Osteocyte (in vitro differentiated cells): ENCODE results near the gene GCHFR. TPM values are rescaled to one million over a fixed set of nuclear protein-coding genes. Genes with fewer than 3 reads are reported as not detected.
A peak's percentile ranks its signal among the peaks of the same experiment; 100 is the strongest.

Source experiments
- DNase-seq: peaks from one replicate; pipeline ENCODE4 v3.0.0; 2021; ENCODE audit warnings: mixed read lengths; ENCODE audit not compliant: unreplicated experiment; ENCODE audit errors: extremely low spot score
- H3K27ac Mint-ChIP-seq: one replicate; pipeline ENCODE4 v1.8.0; 2021; ENCODE audit warnings: mild to moderate bottlenecking, mixed read lengths; ENCODE audit not compliant: unreplicated experiment
- H3K27me3 Mint-ChIP-seq: one replicate; pipeline ENCODE4 v1.8.0; 2021; ENCODE audit warnings: mixed read lengths; ENCODE audit not compliant: unreplicated experiment
- H3K36me3 Mint-ChIP-seq: one replicate; pipeline ENCODE4 v1.8.0; 2021; ENCODE audit warnings: mixed read lengths; ENCODE audit not compliant: unreplicated experiment
- H3K4me1 Mint-ChIP-seq: one replicate; pipeline ENCODE4 v1.8.0; 2021; ENCODE audit warnings: mixed read lengths; ENCODE audit not compliant: unreplicated experiment
- H3K4me3 Mint-ChIP-seq: one replicate; pipeline ENCODE4 v1.8.0; 2021; ENCODE audit warnings: mild to moderate bottlenecking, moderate library complexity, mixed read lengths; ENCODE audit not compliant: unreplicated experiment
- H3K9me3 Mint-ChIP-seq: one replicate; pipeline ENCODE4 v1.8.0; 2021; ENCODE audit warnings: mixed read lengths; ENCODE audit not compliant: unreplicated experiment
- CTCF ChIP-seq: fragments of 200-600 bp; sonication (generic); IDR thresholded peaks from 2 replicates; pipeline ENCODE4 v1.5.0; 2021; ENCODE audit warnings: antibody characterized with exemption, mild to moderate bottlenecking, moderate library complexity
- total RNA-seq: library from RNA; stranded (reverse); gene quantifications from 2 replicates; pipeline ENCODE4 v1.2.1, GENCODE V29; 2021

Gene GCHFR
- total RNA-seq, 1 donor from 2014 or later = 3.8 TPM

DNA sequence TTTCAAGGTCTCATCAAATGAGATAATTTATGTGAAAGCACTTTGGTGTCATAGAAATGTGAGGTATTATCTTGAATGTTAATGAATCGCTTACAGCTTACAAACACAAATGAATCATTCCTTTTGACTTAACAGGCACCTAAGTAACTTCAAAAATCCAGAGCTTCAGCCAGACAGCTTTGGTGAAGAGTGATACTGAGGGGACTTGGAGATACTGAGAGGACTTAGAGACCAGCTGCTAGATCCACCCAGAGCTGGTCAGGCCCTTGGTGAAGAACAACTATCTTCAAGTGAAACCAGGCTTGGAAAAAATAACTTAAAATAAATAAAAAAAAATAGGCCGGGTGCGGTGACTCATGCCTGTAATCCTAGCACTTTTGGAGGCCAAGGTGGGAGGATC lies 26.9 kb downstream of the GCHFR start:
- H3K4me3 Mint-ChIP-seq = no peak overlapping the region
- no peak for DNase-seq
- H3K36me3 Mint-ChIP-seq = peaks cover 4% of the 10 kb centered on the region
- H3K27ac Mint-ChIP-seq = no peak overlapping the region
- no peaks in the 10 kb centered on the region for H3K9me3 Mint-ChIP-seq
- peaks cover 40% of the 10 kb centered on the region for H3K4me1 Mint-ChIP-seq
- H3K27me3 Mint-ChIP-seq = no peaks in the 10 kb centered on the region
- no peak for TF ChIP-seq CTCF

DNA sequence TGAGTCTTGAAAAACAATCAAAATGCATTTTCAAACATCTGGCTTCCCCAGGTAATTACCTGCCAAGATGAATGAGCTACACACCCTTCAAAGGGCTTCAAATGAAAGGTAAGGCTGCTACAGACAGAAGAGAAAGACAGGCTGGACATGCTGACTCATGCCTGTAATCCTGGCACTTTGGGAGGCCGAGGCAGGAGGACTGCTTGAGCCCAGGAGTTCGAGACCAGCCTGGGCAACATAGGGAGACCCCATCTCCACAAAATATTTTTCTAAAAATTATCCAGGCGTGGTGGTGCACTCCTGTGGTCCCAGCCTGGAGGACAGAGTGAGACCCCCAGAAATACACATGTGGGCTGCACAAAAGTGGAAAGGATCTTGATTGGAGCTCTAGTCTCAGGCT lies 28.5 kb downstream of the GCHFR start:
- peaks cover 4% of the 10 kb centered on the region for H3K36me3 Mint-ChIP-seq
- peak overlapping the region; percentile 34 for H3K27ac Mint-ChIP-seq
- peaks cover 28% of the 10 kb centered on the region for H3K4me1 Mint-ChIP-seq
- H3K27me3 Mint-ChIP-seq = no peaks in the 10 kb centered on the region
- no peaks in the 10 kb centered on the region for H3K9me3 Mint-ChIP-seq
- no peak for DNase-seq
- H3K4me3 Mint-ChIP-seq = no peak overlapping the region
- TF ChIP-seq CTCF = no peak

DNA sequence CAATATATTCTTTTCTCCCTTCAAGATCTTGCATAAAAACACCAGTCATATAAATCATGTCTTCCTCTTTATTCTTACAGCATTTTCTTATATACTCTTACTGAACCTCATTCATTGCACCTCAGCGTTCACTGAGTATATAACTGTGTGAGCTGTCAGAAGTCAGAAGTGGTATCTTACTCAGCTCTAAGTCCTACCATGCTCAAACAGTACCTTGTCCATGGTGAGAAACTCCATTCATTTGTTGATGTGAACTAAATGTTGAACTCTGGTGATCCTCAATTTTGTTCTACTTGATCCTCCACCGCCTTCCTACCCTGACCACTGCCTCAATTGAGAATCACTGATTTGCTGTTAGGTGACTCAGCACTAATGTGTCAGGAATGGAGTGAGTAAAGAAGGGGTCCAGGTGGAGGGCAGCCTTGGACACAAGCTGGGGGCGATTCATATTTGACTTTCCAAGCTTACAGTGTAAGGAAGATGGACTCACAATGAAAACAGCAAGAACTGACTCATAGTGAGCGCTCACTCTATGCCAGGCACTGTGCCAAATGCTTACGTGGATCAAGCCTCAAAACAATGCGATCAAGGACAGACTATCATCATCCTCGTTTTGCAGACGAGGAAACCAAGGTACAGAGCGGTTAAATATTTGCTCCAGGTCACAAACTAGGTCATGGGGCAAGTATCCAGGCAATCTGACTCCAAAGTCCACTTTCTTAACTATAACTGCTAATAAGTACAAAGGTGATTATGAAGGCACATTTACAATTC lies 29.5 kb downstream of the GCHFR start:
- no peak for DNase-seq
- TF ChIP-seq CTCF = no peak
- H3K4me3 Mint-ChIP-seq = no peak overlapping the region
- H3K27ac Mint-ChIP-seq = peak overlapping the region; percentile 67
- peaks cover 21% of the 10 kb centered on the region for H3K4me1 Mint-ChIP-seq
- no peaks in the 10 kb centered on the region for H3K27me3 Mint-ChIP-seq
- no peaks in the 10 kb centered on the region for H3K9me3 Mint-ChIP-seq
- peaks cover 8% of the 10 kb centered on the region for H3K36me3 Mint-ChIP-seq

- Mint-ChIP-seq H3K4me3 (no peak overlapping the region), H3K4me1 (peaks cover 16% of the 10 kb centered on the region), H3K9me3 (no peaks in the 10 kb centered on the region), H3K27ac (no peak overlapping the region), H3K36me3 (peaks cover 12% of the 10 kb centered on the region), H3K27me3 (no peaks in the 10 kb centered on the region)
- DNase-seq = no peak
- TF ChIP-seq CTCF = no peak
These were observed 32.2 kb downstream of the GCHFR start for GRCh38 chr15:40796041-40796440.

DNA sequence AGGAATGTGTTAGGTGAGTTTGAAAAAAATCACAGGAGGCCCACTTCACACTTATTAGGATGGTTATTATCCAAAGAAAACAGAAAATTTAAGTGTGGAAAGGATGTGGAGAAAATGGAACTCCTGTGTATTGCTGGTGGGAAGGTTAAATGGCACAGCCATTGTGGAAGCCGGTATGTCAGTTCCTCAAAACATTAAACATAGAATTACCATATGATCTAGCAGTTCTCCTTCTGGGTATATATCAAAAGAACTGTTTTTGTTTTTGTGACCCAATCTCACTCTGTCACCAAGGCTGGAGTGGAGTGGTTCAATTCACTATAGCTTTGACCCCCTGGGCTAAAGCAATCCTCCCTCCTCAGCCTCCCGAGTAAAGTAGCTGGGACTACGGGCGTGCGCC lies 32.6 kb downstream of the GCHFR start:
- TF ChIP-seq CTCF = no peak
- Mint-ChIP-seq H3K4me3 (no peak overlapping the region), H3K9me3 (no peaks in the 10 kb centered on the region), H3K27ac (no peak overlapping the region), H3K4me1 (peaks cover 16% of the 10 kb centered on the region), H3K36me3 (peaks cover 14% of the 10 kb centered on the region), H3K27me3 (no peaks in the 10 kb centered on the region)
- no peak for DNase-seq
